GM12865 (cell line): Measurements from ENCODE around the gene FAM131C.
"Not testable (repeated sequence)": the region's sequence is repeated elsewhere in the genome, so short reads cannot be mapped to it uniquely, and the experiment has no call there.

Experiments
- DNase-seq: peaks from one replicate; pipeline ENCODE4 v3.0.0; 2010; ENCODE audit warnings: low read depth
- H3K4me3 ChIP-seq: 2 replicates; pipeline ENCODE4 v1.5.1; 2011; ENCODE audit warnings: mild to moderate bottlenecking, low read depth, low read length, control low read depth
- TF ChIP-seq, protein P1 (sequence below): IDR thresholded peaks from 2 replicates; pipeline ENCODE4 v1.5.1; 2011; ENCODE audit warnings: low read length, control low read depth, low read depth, inconsistent platforms; ENCODE audit not compliant: insufficient read depth; ENCODE audit errors: missing control alignments

Gene FAM131C

DNA sequence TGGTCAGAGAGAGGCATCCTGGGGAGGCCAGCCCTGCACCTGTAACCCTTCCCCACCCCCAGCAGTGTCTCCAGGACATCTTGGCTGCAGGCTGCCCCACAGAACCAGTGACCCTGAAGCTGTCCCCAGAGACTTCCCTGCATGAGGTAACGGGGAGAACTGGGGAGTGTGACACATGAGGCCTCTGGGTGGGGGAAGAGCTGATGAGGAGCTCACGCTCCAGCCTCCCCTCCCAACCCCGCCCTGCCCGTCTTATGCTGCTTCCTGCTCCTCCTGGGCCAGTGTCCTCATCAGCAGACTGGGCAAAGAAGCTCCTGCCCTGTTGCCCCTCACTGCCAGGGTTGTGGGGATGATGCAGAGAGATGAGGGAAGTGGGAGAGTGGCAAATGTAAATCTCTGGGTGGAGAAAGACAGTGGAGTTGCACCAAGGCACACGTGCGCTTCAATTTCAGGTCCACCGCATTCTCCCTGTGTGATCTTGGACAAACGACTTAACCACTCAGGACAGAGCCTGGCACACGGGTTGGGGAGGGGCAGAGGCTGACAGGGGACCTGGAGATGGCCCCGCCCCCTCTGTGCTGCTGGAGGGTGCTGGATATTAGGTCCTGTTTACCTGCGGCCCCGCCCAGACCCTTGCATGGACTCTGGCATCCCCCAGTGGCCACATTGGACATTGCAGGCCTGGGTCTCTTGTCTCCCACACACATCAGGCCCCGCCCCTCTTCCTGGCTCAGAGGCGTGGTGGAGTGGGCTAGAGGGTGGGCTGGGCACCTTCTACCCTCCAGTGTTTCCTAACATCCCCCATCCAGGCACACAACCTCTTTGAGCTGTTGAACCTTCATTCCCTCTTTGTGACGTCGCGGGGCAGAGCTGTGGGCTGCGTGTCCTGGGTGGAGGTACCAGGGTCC, 17.6 kb downstream of the FAM131C start:
- no peak overlapping the region for H3K4me3 ChIP-seq
- TF ChIP-seq, protein P1, sequence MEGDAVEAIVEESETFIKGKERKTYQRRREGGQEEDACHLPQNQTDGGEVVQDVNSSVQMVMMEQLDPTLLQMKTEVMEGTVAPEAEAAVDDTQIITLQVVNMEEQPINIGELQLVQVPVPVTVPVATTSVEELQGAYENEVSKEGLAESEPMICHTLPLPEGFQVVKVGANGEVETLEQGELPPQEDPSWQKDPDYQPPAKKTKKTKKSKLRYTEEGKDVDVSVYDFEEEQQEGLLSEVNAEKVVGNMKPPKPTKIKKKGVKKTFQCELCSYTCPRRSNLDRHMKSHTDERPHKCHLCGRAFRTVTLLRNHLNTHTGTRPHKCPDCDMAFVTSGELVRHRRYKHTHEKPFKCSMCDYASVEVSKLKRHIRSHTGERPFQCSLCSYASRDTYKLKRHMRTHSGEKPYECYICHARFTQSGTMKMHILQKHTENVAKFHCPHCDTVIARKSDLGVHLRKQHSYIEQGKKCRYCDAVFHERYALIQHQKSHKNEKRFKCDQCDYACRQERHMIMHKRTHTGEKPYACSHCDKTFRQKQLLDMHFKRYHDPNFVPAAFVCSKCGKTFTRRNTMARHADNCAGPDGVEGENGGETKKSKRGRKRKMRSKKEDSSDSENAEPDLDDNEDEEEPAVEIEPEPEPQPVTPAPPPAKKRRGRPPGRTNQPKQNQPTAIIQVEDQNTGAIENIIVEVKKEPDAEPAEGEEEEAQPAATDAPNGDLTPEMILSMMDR, result peak; percentile 99
- DNase-seq, result peak; percentile 89

DNA sequence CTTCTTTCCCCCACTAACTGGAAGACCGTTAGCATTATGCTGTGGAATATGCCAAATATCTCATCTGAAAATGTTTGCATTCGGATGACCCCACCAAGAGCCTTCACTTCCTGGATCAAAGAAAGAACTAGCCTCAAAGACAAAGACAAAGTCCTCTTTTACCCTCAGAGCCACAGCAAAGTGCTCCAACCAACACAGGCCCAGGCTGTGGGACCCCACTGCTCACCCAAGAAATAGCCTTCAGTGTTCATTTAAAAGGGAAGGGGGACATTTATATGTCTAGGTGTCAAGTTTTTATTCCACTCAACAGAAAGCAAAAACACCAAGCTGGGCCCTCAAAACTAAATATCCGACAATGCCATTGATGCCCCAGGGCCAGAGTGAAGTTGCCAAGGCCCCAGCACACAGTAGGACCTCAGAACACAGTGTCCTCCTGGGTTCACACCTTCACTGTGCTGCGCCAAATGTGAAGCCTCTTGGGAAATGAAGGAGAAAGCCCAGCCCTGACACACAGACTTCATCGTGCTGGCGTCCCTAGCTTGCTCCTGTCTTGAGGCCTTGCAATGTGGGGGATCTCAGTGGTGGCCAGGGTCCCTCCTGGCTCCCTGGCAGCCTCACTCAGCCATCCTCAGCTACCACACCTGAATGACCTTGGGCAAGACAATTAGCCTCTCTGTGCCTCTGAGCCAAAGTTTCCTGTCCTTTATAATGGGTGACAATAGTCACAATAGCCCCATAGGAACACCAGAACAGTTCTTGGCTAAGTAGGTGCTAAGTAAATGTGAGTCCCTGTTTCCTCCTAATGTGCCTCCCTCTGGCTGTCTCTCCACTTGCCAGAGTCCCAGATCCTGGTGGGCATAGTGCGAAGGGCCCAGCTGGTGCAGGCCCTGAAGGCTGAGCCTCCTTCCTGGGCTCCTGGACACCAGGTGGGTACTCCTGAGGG, 18.6 kb downstream of the FAM131C start:
- TF ChIP-seq, protein P1, result no peak
- no peak overlapping the region for H3K4me3 ChIP-seq
- DNase-seq, result no peak

DNA sequence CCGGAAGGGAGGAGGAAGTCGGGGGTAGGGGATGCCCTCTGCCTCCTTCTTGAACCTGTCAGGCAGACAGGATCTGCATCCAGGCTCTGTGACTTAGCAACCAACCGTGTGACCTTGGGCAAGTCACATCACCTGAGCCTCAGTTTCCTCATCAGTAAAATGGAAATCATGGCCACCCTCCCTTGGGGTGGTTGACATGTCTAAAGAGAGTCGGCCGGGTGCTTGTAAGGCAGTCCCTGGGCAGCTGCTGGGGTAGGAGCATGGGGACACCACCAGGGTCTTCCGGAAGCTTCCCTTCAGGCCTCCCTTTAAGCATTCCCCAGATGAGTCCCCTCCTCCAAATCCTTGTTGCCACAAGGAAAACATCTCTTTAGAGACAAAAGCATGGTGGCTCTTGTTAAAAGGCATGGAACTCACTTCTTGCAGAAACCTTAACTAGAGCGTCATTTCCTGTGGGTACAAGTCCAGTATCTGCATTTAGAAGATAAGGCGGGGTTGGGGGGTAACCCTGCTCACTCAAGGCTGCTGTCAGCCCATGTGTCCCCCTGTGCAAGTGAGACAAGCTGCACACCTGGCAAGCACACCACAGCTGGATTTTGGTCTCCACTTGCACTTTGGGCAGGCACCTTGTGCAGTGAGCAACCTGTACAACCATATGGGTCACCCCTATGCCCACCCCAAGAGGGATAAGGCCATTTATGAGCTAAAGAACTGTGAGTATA, 19.5 kb downstream of the FAM131C start:
- no peak overlapping the region for H3K4me3 ChIP-seq
- DNase-seq, result peak; percentile 38
- TF ChIP-seq, protein P1, result no peak

DNA sequence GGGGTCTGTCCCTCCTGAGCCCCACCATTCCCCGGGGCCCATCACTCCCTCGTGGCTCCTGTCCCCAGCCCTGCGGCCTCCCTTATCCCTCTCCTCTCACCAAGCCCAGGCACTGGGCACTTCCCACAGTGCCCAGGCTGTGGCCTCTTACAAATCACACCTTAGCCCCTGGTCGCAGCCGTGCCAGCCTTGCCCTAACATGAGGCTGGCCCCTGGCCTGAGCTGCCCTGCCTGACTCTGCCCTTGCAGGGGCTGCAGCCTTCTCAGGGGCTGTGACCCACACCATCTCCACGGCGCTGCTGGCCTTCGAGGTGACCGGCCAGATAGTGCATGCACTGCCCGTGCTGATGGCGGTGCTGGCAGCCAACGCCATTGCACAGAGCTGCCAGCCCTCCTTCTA, 21.5 kb downstream of the FAM131C start:
- not testable (repeated sequence) for DNase-seq

DNA sequence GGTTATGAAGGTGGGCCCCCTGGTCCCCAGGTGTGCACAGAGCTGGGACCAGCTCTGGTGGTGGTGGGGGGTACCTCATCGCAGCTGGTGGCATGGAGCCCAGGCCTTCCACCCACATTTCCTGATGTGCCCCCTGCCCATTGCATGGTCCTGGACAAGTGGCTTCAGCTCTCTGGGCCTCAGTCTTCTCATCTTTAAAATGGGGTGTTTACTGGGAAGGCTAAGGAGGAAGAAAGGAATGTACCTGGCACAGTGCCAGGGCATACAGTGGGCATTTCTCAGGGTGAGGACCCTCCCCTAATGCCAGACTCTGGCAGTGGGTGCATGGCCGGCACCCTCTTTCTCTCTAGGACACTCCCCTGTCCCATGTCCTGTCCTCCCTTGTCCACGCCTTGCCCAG, 22.4 kb downstream of the FAM131C start:
- DNase-seq, result no peak
- TF ChIP-seq, protein P1, result no peak
- no peak overlapping the region for H3K4me3 ChIP-seq

More for the DNA sequence above, 21.5 kb downstream of the FAM131C start:
- not testable (repeated sequence) for H3K4me3 ChIP-seq

DNA sequence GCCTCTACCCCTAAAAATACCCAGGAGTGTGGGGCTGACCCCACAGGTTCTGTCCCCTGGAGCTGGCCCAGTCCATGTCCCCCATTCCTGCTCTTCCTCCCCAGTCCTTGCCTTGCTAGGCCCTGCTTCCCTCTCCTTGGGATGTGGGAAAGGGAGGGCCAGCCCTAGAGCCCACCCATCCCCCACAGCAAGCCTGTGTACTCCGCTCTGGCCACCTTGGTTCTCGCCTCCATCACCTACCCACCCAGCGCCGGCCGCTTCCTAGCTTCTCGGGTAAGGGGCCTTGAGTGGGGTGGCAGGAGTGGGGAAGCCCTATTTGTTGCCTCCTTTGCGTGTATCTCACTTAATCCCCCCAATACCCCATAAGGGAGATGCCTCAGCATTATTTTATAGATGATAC, 23.1 kb downstream of the FAM131C start:
- TF ChIP-seq, protein P1, result no peak
- DNase-seq, result no peak
- H3K4me3 ChIP-seq, result no peak overlapping the region
